WI38 (cell line): Measurements from ENCODE around the gene LEKR1.
A peak's percentile ranks its signal among the peaks of the same experiment; 100 is the strongest.

Source experiments
- H3K4me3 ChIP-seq: 2 replicates; pipeline ENCODE4 v1.5.1; 2011; ENCODE audit warnings: low read depth, mild to moderate bottlenecking, control low read depth, low read length
- TF ChIP-seq, protein P1 (sequence below): IDR thresholded peaks from 2 replicates; pipeline ENCODE4 v1.5.1; 2012; ENCODE audit warnings: low read depth, mild to moderate bottlenecking, control low read depth, low read length

LEKR1 gene

DNA sequence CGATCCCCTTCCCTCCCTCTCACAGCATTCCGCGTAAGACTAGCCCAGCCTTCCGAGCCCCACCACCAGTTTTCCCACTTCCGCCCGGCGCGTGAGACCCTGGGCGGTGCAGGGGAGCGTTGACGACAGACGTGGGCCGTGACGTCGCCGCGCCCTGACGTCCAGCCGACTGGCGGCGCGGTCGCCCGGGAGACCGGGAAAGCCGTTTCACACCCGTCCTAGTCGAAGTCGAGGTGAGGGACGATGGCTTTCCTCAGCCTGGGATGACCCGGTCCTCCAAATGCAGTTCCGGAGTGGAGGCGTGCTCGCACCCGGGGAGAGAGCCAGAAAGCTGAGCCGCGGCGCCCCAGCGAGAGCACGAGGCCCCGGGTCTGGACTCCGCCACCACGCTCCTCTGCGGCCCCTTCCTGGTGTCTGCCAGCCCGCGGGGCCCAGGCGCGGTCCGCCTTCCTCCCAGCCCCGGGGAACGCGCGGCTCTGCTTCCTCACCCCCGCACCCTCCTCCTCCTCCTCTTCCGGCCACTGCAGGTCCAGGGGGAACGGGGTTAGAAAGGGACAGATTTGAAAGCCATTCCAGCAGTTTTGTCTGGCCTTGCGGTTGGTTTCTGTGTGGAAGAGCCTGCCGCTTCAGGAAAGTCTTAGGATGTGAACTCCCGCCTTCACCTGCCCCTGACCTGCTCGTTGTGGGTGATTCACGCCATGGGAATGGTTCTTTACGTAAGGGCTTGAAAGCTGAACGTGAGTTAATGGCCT, at the start of gene LEKR1:
TSS of gene LEKR1 (plus strand) at position 210 of the 752 bp plus-strand sequence. CDS start 2,977 bp downstream, outside the sequence.
- H3K4me3 ChIP-seq, result peak within 1 kb of the TSS; percentile 73
- TF ChIP-seq, protein P1, sequence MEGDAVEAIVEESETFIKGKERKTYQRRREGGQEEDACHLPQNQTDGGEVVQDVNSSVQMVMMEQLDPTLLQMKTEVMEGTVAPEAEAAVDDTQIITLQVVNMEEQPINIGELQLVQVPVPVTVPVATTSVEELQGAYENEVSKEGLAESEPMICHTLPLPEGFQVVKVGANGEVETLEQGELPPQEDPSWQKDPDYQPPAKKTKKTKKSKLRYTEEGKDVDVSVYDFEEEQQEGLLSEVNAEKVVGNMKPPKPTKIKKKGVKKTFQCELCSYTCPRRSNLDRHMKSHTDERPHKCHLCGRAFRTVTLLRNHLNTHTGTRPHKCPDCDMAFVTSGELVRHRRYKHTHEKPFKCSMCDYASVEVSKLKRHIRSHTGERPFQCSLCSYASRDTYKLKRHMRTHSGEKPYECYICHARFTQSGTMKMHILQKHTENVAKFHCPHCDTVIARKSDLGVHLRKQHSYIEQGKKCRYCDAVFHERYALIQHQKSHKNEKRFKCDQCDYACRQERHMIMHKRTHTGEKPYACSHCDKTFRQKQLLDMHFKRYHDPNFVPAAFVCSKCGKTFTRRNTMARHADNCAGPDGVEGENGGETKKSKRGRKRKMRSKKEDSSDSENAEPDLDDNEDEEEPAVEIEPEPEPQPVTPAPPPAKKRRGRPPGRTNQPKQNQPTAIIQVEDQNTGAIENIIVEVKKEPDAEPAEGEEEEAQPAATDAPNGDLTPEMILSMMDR, result no peak

DNA sequence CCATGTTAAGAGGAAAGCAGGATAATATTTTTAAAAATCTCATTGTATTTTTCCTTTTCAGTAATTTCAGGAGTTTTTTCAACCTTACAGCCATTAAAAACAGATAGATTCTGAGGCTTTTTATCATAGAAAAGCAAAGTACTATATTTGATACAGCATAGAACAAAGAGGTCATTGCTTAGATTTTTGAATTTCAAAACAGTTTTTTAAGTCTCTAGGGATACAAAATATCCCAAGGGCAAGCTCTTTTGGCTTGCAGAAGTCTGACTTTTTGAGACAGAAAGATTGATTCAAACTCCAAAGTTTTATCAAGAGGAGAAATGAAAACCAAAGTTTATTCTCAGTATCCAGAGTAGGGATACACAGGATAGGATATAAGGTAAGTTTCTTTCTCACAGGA, 49.3 kb upstream of the LEKR1 start:
- TF ChIP-seq, protein P1, result no peak
- H3K4me3 ChIP-seq, result no peak overlapping the region

DNA sequence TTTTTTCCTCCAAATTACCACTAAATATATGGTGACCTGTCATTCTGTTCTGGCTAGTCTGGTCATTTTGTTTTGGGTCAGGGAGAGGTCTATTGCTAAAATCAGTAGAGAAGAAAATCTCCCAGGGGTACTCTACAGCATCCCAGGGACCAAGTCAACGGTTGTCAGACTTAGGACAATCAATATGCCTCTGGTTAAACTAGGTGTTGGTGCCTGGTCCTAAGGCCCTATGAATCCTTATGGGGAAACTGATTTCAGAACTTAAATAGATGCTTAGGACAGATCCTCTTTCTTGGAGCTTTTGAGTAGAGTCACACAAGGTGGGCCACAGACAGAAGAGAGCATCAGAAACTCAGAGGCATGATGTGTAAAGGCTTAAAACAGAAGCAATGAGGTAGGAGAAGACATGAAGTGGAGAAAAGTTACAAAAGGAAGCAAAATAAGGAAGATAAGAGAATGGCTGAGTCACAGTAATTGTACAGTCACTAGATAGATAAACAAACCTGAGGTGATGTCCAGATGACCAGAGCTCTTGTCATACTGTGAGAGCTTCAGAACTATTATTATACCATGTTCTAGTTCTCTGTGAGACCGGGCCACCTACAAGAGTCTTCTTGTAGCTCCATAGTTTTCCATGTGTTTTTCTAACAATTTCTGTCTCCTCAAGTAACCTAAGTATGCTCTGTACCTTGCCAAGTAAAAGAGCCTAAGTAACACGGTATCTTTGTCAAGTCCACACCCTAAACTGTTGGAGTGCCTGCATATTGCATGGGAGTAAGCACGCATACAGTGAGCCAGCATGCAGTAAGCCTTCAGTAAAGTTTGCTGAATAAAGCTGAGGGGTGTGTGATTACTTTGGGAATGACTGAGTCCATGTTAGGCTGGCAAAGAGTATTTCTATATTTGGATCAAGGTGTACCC, 44.6 kb upstream of the LEKR1 start:
- no peak overlapping the region for H3K4me3 ChIP-seq
- TF ChIP-seq, protein P1, result no peak

DNA sequence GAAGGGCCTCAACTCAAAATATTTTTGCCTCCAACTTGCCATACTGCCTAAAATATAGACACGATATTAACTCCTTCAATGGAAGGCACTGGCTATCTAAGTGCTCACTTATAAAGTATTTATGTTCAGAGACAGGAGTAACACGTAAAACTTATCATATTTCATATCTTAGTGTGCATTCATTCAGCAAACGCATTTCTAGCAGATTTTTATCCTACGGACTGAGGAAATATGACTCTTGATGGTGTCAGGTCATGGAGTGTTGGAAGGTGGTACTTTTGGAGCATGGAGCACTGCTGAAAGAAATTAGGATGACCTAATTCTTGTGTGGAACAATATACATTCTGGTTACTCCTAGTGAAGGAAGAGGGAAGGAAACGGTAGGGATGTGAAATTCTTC, 43.8 kb upstream of the LEKR1 start:
- no peak overlapping the region for H3K4me3 ChIP-seq
- TF ChIP-seq, protein P1, result no peak

DNA sequence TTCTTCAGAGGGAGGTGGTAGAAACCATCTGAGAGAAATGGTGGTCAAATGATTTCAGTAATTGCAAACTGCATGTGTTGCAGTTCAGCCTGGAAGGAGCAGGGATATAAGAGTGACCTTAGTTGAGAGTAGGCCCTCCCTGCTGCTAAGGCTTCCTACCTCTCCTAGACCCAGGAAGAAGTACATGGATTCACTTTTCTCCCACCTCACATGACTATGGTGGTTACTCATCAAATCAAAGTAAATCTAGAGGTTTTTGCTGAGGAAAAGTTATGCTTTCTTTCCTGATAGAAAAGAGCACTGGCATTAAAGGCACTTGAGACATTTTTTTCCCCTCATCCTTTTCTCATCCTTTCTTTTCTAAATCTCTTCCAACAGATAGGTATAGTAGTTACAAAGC, 43.2 kb upstream of the LEKR1 start:
- H3K4me3 ChIP-seq, result no peak overlapping the region
- TF ChIP-seq, protein P1, result no peak

GRCh38 chr3:156787001-156787400, 39.2 kb upstream of the LEKR1 start:
- no peak overlapping the region for H3K4me3 ChIP-seq
- TF ChIP-seq, protein P1, result no peak
